HG02571 (cell line): ENCODE measurements around the gene MYLK.
A peak's percentile ranks its signal among the peaks of the same experiment; 100 is the strongest.
"Not testable (repeated sequence)": the region's sequence is repeated elsewhere in the genome, so short reads cannot be mapped to it uniquely, and the experiment has no call there.

ENCODE experiments used
- ATAC-seq: cut with Tn5 transposase; IDR thresholded peaks from one replicate; pipeline ENCODE4 v1.9.1; 2021; ENCODE audit warnings: mild to moderate bottlenecking, moderate library complexity; ENCODE audit not compliant: unreplicated experiment

Gene MYLK

GRCh38 chr3:123884203-123884831, at the start of gene MYLK:
Gene MYLK (minus strand): TSS chr3:123884332. CDS start chr3:123793841, 90,491 bp downstream.
- ATAC-seq = no peak

- no peak for ATAC-seq
Observed at GRCh38 chr3:123930445-123930844, 46.3 kb upstream of the MYLK start.

- no peak for ATAC-seq
Observed at GRCh38 chr3:123929325-123929724, 45.2 kb upstream of the MYLK start.

GRCh38 chr3:123926396-123926795, 42.3 kb upstream of the MYLK start:
- ATAC-seq = no peak

- no peak for ATAC-seq
Observed at GRCh38 chr3:123920868-123921267, 36.7 kb upstream of the MYLK start.

- ATAC-seq = no peak
Observed at GRCh38 chr3:123920383-123920782, 36.3 kb upstream of the MYLK start.

- ATAC-seq = no peak
Observed at GRCh38 chr3:123919353-123919752, 35.2 kb upstream of the MYLK start.

GRCh38 chr3:123914829-123915228, 30.7 kb upstream of the MYLK start:
- ATAC-seq = no peak

GRCh38 chr3:123909785-123910184, 25.7 kb upstream of the MYLK start:
- ATAC-seq = peak; percentile 70

- no peak for ATAC-seq
Observed at GRCh38 chr3:123907720-123908119, 23.6 kb upstream of the MYLK start.

GRCh38 chr3:123899300-123899865, 15.3 kb upstream of the MYLK start:
- no peak for ATAC-seq

- no peak for ATAC-seq
Observed at GRCh38 chr3:123893012-123893411, 8.9 kb upstream of the MYLK start.

GRCh38 chr3:123892195-123892594, 8.1 kb upstream of the MYLK start:
- ATAC-seq = no peak

- not testable (repeated sequence) for ATAC-seq
Observed at GRCh38 chr3:123890991-123891390, 6.9 kb upstream of the MYLK start.

- ATAC-seq = not testable (repeated sequence)
Observed at GRCh38 chr3:123890162-123890561, 6.0 kb upstream of the MYLK start.

GRCh38 chr3:123884993-123885392, 861 bp upstream of the MYLK start:
- ATAC-seq = no peak

- ATAC-seq = no peak
Observed at GRCh38 chr3:123883701-123884202, 380 bp downstream of the MYLK start.

GRCh38 chr3:123883111-123883510, 1.0 kb downstream of the MYLK start:
- ATAC-seq = no peak

GRCh38 chr3:123881771-123882170, 2.4 kb downstream of the MYLK start:
- ATAC-seq = no peak

GRCh38 chr3:123880998-123881561, 3.1 kb downstream of the MYLK start:
- ATAC-seq = no peak

- ATAC-seq = no peak
Observed at GRCh38 chr3:123878807-123879206, 5.3 kb downstream of the MYLK start.

- no peak for ATAC-seq
Observed at GRCh38 chr3:123877965-123878364, 6.2 kb downstream of the MYLK start.
